Spleen (tissue), 11 donors: ENCODE measurements around the gene INO80. TPM values are rescaled to one million over a fixed set of nuclear protein-coding genes. Genes with fewer than 3 reads are reported as not detected.

Source experiments
- DNase-seq: peaks from one replicate; pipeline ENCODE4 v3.0.0-alpha.2; 2020
- H3K27ac ChIP-seq, 8 donors: fragments of 200-600 bp; sonication (generic) in 7 of 8; 1 replicate in 4 of 8; 2 replicates in 4 of 8; pipeline versions ENCODE4 v1.5.0 to v1.8.0; 2016 to 2021; ENCODE audit warnings: inconsistent platforms in 4 of 8, mild to moderate bottlenecking in 4 of 8, moderate library complexity in 1 of 8
- H3K27me3 ChIP-seq, 7 donors: fragments of 200-600 bp; sonication (generic) in 6 of 7; replicated peaks in 1 of 7; 1 replicate in 4 of 7; 2 replicates in 3 of 7; pipeline versions ENCODE4 v1.5.0 to v1.8.0; 2016 to 2021; ENCODE audit warnings: inconsistent platforms in 3 of 7, mild to moderate bottlenecking in 1 of 7
- H3K36me3 ChIP-seq, 6 donors: fragments of 200-600 bp; sonication (generic) in 5 of 6; 1 replicate in 4 of 6; 2 replicates in 2 of 6; pipeline versions ENCODE4 v1.5.0 to v1.8.0; 2016 to 2021; ENCODE audit warnings: inconsistent platforms in 2 of 6
- H3K4me1 ChIP-seq, 6 donors: fragments of 200-600 bp; sonication (generic) in 5 of 6; 1 replicate in 3 of 6; 2 replicates in 3 of 6; pipeline versions ENCODE4 v1.5.0 to v1.8.0; 2016 to 2021; ENCODE audit warnings: inconsistent platforms in 3 of 6
- H3K4me3 ChIP-seq, 8 donors: fragments of 200-600 bp; sonication (generic) in 7 of 8; 1 replicate in 4 of 8; 2 replicates in 4 of 8; pipeline versions ENCODE4 v1.5.0 to v1.8.0; 2016 to 2021; ENCODE audit warnings: inconsistent platforms in 4 of 8, mild to moderate bottlenecking in 4 of 8, moderate library complexity in 2 of 8
- H3K9me3 ChIP-seq, 8 donors: fragments of 200-600 bp; sonication (generic) in 7 of 8; 1 replicate in 4 of 8; 2 replicates in 4 of 8; pipeline versions ENCODE4 v1.5.0 to v1.8.0; 2016 to 2021; ENCODE audit warnings: inconsistent platforms in 4 of 8
- CTCF ChIP-seq, 11 experiments: fragments of 200-600 bp in 7 of 11; fragments of 450-650 bp in 4 of 11; sonication (generic) in 4 of 11; IDR thresholded peaks in 8 of 11; conservative IDR thresholded peaks in 3 of 11; 1 replicate in 7 of 11; 2 replicates in 4 of 11; pipeline versions ENCODE4 v1.4.0 to v1.8.0; 2016 to 2021; ENCODE audit warnings: antibody characterized with exemption in 11 of 11, inconsistent platforms in 4 of 11, mild to moderate bottlenecking in 1 of 11
- POLR2A ChIP-seq, 3 donors: fragments of 450-650 bp; IDR thresholded peaks; one replicate each; pipeline ENCODE4 v1.5.1; 2017; ENCODE audit warnings: antibody characterized with exemption in 3 of 3, mild to moderate bottlenecking in 1 of 3
- POLR2AphosphoS5 ChIP-seq, 3 donors: sonication (generic); formaldehyde crosslinking; IDR thresholded peaks; one replicate each; pipeline ENCODE4 v1.5.1; 2017; ENCODE audit warnings: antibody characterized with exemption in 3 of 3
- WGBS, 5 donors: extraction: QIAGEN DNeasy Blood & Tissue Kit in 3 of 5; methylation state at CpG; one replicate each; pipeline versions ENCODE4 v1.1.5 to v1.1.7; 2013 to 2018; 5-methylcytosine and 5-hydroxymethylcytosine counted together
- intact Hi-C: fragments of 100-400 bp; cut with DNase I; formaldehyde crosslinking; loops from one replicate; pipeline ENCODE4 v1.15.0; 2023; ENCODE audit warnings: low total_unique reads
- polyA plus RNA-seq, 3 donors: library from polyadenylated mRNA; stranded (reverse); fragments of 200-250 nt; gene quantifications; one replicate each; pipeline ENCODE4 v1.2.1, GENCODE V29; 2013
- total RNA-seq, 7 donors: library from RNA; depleted of rRNA in 3 of 7; stranded (reverse); fragments of >200 nt in 3 of 7; fragmentation: NEBNext Ultra II Directional in 4 of 7; extraction: Animal tissue kit (Norgen Biotek cat#: 25700) in 4 of 7; gene quantifications; one replicate each; pipeline versions ENCODE4 v1.1.0 to v1.2.1, GENCODE V29; 2016 to 2021
- donor health status: healthy with polysubstance abuse.
- donor health status: DM: no; HTN: no; CAD: no; lungs with moderate emphysema.
- donor health status: DM: no; HTN: no; CAD: no.
- donor health status: Bipolar disorder and iron deficiency.
- donor health status: healthy.
- donor health status: DM: no; HTN: no; CAD: no.
- donor health status: DM: yes; HTN: yes; CAD: no.

INO80 gene
- total and polyA plus RNA-seq, 10 donors = 5.2 to 39.4 (median 25.9) TPM

GRCh38 chr15:40942337-40942854 is 173.7 kb downstream of the INO80 start:
- Histone ChIP-seq H3K27me3 (no peaks in the 10 kb centered on the region), H3K4me3 (peak overlapping the region; percentile 35 to 76 (median 50)), H3K4me1 (peaks cover 31 to 63% (median 53%) of the 10 kb centered on the region in 6 donors), H3K27ac (peak overlapping the region; percentile 87 to 93 (median 88)), H3K36me3 (peaks cover 0 to 7% (median 0%) of the 10 kb centered on the region in 6 donors), H3K9me3 (no peaks in the 10 kb centered on the region)
- DNase-seq = no peak
- intact Hi-C loops = loop anchor here (5.0 kb wide), 1 partner anchor 35 kb away; no protein-coding TSS in a partner anchor
- WGBS, 5 donors = 17 to 23% (median 20%) methylated on average over 13 to 15 of the region's 15 CpGs
- TF ChIP-seq CTCF (IDR thresholded peaks at IDR 0.05 in 8 of 11, conservative IDR thresholded peaks at IDR 0.05 in 3 of 11) = no peak
- TF ChIP-seq POLR2AphosphoS5 (IDR thresholded peaks at IDR 0.05) = no peak
- no peak for TF ChIP-seq POLR2A (IDR thresholded peaks at IDR 0.05)

- no peaks in the 10 kb centered on the region for H3K27me3 ChIP-seq
- TF ChIP-seq POLR2A (IDR thresholded peaks at IDR 0.05) (peak in 1 of 3 donors; percentile 6), CTCF (IDR thresholded peaks at IDR 0.05 in 8 of 11, conservative IDR thresholded peaks at IDR 0.05 in 3 of 11) (peak in 8 of 11 experiments; percentile 17 to 88 (median 76)), POLR2AphosphoS5 (IDR thresholded peaks at IDR 0.05) (peak; percentile 57 to 84 (median 79))
- peaks cover 31 to 70% (median 58%) of the 10 kb centered on the region in 6 donors for H3K4me1 ChIP-seq
- intact Hi-C loops = loop anchor here (5.0 kb wide), 1 partner anchor 34 kb away; no protein-coding TSS in a partner anchor
- H3K4me3 ChIP-seq = peak overlapping the region; percentile 35 to 76 (median 50)
- 1 to 2% (median 1%) methylated on average over 41 to 92 of the region's 92 CpGs for WGBS, 5 donors
- no peaks in the 10 kb centered on the region for H3K9me3 ChIP-seq
- peak; percentile 95 for DNase-seq
- H3K27ac ChIP-seq = peak overlapping the region; percentile 87 to 93 (median 88)
- peaks cover 0 to 9% (median 0%) of the 10 kb centered on the region in 6 donors for H3K36me3 ChIP-seq
Measured at GRCh38 chr15:40941528-40942336, 174.3 kb downstream of the INO80 start.

GRCh38 chr15:40941068-40941527 is 175.0 kb downstream of the INO80 start:
- H3K4me1 ChIP-seq = peaks cover 31 to 76% (median 60%) of the 10 kb centered on the region in 6 donors
- 29 to 48% (median 33%) methylated on average over 4 to 7 of the region's 7 CpGs for WGBS, 5 donors
- H3K9me3 ChIP-seq = no peaks in the 10 kb centered on the region
- peak overlapping the region; percentile 87 to 93 (median 88) for H3K27ac ChIP-seq
- H3K27me3 ChIP-seq = no peaks in the 10 kb centered on the region
- peak overlapping the region in 7 of 8 donors; percentile 35 to 76 (median 53) for H3K4me3 ChIP-seq
- intact Hi-C loops = loop anchor here (5.0 kb wide), 1 partner anchor 34 kb away; no protein-coding TSS in a partner anchor
- no peak for DNase-seq
- TF ChIP-seq POLR2A (IDR thresholded peaks at IDR 0.05) (no peak), CTCF (IDR thresholded peaks at IDR 0.05 in 8 of 11, conservative IDR thresholded peaks at IDR 0.05 in 3 of 11) (no peak), POLR2AphosphoS5 (IDR thresholded peaks at IDR 0.05) (no peak)
- H3K36me3 ChIP-seq = peaks cover 0 to 15% (median 3%) of the 10 kb centered on the region in 6 donors
